SK-N-SH (cell line): ENCODE data around the gene WDR90.

Experiments
- CHD2 ChIP-seq: fragments of 150-350 bp; IDR thresholded peaks from 2 replicates; pipeline ENCODE4 v1.6.1; 2018; ENCODE audit warnings: low read length; ENCODE audit not compliant: partially characterized antibody
- CTCF ChIP-seq: fragments of 200-600 bp; sonication (generic); IDR thresholded peaks from 2 replicates; pipeline ENCODE4 v1.6.1; 2017; ENCODE audit warnings: antibody characterized with exemption, mild to moderate bottlenecking, moderate library complexity
- EZH2phosphoT487 ChIP-seq: fragments of 200-600 bp; sonication (generic); IDR thresholded peaks from 2 replicates; pipeline ENCODE4 v1.6.1; 2017; ENCODE audit warnings: low read depth, mixed run types, mild to moderate bottlenecking, antibody characterized with exemption, moderate library complexity, borderline replicate concordance
- IRF3 ChIP-seq: fragments of 150-350 bp; IDR thresholded peaks from 2 replicates; pipeline ENCODE4 v1.6.1; 2016; ENCODE audit warnings: mild to moderate bottlenecking, low read depth, low read length
- MAX ChIP-seq: IDR thresholded peaks from 2 replicates; pipeline ENCODE4 v1.4.0; 2012; ENCODE audit warnings: low read depth
- MEF2A ChIP-seq: IDR thresholded peaks from 2 replicates; pipeline ENCODE4 v1.4.0; 2012; ENCODE audit warnings: low read depth, borderline replicate concordance
- NFIC ChIP-seq: IDR thresholded peaks from 2 replicates; pipeline ENCODE4 v1.4.0; 2012; ENCODE audit warnings: borderline replicate concordance
- NRF1 ChIP-seq: IDR thresholded peaks from 2 replicates; pipeline ENCODE4 v1.6.1; 2012; ENCODE audit warnings: low read depth, mild to moderate bottlenecking, low read length
- RAD21 ChIP-seq: IDR thresholded peaks from 2 replicates; pipeline ENCODE4 v1.6.1; 2012; ENCODE audit warnings: mild to moderate bottlenecking, low read length
- TAF1 ChIP-seq: IDR thresholded peaks from 2 replicates; pipeline ENCODE4 v1.6.1; 2012; ENCODE audit warnings: low read depth, mild to moderate bottlenecking, low read length, moderate library complexity, borderline replicate concordance

GRCh38 chr16:700684-701584, 51.8 kb downstream of the WDR90 start:
- TF ChIP-seq MAX (no peak), RAD21 (no peak), CTCF (no peak), CHD2 (no peak), IRF3 (no peak), TAF1 (no peak), MEF2A (no peak), NFIC (no peak), EZH2phosphoT487 (no peak), NRF1 (no peak)
